SIG-M5 (cell line): ENCODE data around the gene RPL35.
"Not testable (repeated sequence)": the region's sequence is repeated elsewhere in the genome, so short reads cannot be mapped to it uniquely, and the experiment has no call there.

ENCODE experiments used
- DNase-seq: peaks from one replicate; lab custom pipeline; 2025; lab: John Stamatoyannopoulos, UW

RPL35 gene

GRCh38 chr9:124852829-124853531, 8.8 kb downstream of the RPL35 start, which contains the start of gene WDR38:
TSS of gene WDR38 (plus strand) at chr9:124853460. CDS start at chr9:124853532, 72 bp downstream.
- DNase-seq: no peak

GRCh38 chr9:124852121-124852828, 9.5 kb downstream of the RPL35 start:
- no peak for DNase-seq

- no peak for DNase-seq
These were observed 12.0 kb downstream of the RPL35 start for GRCh38 chr9:124849801-124850200.

GRCh38 chr9:124846969-124847368, 14.8 kb downstream of the RPL35 start:
- DNase-seq: no peak

GRCh38 chr9:124846467-124846866, 15.3 kb downstream of the RPL35 start:
- DNase-seq: not testable (repeated sequence)

GRCh38 chr9:124844291-124844690, 17.5 kb downstream of the RPL35 start:
- DNase-seq: no peak

GRCh38 chr9:124843456-124844034, 18.2 kb downstream of the RPL35 start:
- DNase-seq: no peak

GRCh38 chr9:124841075-124841821, 20.5 kb downstream of the RPL35 start:
- no peak for DNase-seq

- DNase-seq: no peak
These were observed 21.4 kb downstream of the RPL35 start for GRCh38 chr9:124840300-124840833.

- DNase-seq: no peak
These were observed 22.0 kb downstream of the RPL35 start for GRCh38 chr9:124839612-124840299.

GRCh38 chr9:124838567-124839275, 23.0 kb downstream of the RPL35 start:
- DNase-seq: not testable (repeated sequence)

- DNase-seq: not testable (repeated sequence)
These were observed 23.6 kb downstream of the RPL35 start for GRCh38 chr9:124838132-124838531.

GRCh38 chr9:124835026-124835557, 26.7 kb downstream of the RPL35 start:
- DNase-seq: no peak

- DNase-seq: no peak
These were observed 27.2 kb downstream of the RPL35 start for GRCh38 chr9:124834591-124834990.

- no peak for DNase-seq
These were observed 30.0 kb downstream of the RPL35 start for GRCh38 chr9:124831642-124832364.

GRCh38 chr9:124830593-124830992, 31.2 kb downstream of the RPL35 start:
- DNase-seq: no peak

- no peak for DNase-seq
These were observed 32.5 kb downstream of the RPL35 start for GRCh38 chr9:124829334-124829669.

GRCh38 chr9:124828489-124829333, 33.0 kb downstream of the RPL35 start:
- no peak for DNase-seq
